SK-N-SH treated with all-trans-retinoic acid at 6 μM for 48 hours (cell line): ENCODE measurements around the gene HIVEP3.

ENCODE experiments used
- BACH2 ChIP-seq: fragments of 250-450 bp; sonication (Bioruptor Pico); IDR thresholded peaks from 2 replicates; pipeline ENCODE4 v1.9.0; 2021; ENCODE audit warnings: mild to moderate bottlenecking, borderline replicate concordance
- CSDC2 ChIP-seq: fragments of 250-450 bp; sonication (Bioruptor Pico); IDR thresholded peaks from 2 replicates; pipeline ENCODE4 v1.5.0; 2020; ENCODE audit warnings: mild to moderate bottlenecking, moderate library complexity
- CSRNP3 ChIP-seq: fragments of 250-450 bp; sonication (Bioruptor Pico); IDR thresholded peaks from 2 replicates; pipeline ENCODE4 v1.5.1; 2021; ENCODE audit warnings: mild to moderate bottlenecking, moderate library complexity
- PPARA ChIP-seq: fragments of 250-450 bp; sonication (Bioruptor Pico); IDR thresholded peaks from 2 replicates; pipeline ENCODE4 v1.5.0; 2020; ENCODE audit warnings: mild to moderate bottlenecking, borderline replicate concordance
- RARB ChIP-seq: fragments of 250-450 bp; sonication (Bioruptor Pico); IDR thresholded peaks from 2 replicates; pipeline ENCODE4 v1.8.0; 2021; ENCODE audit warnings: mild to moderate bottlenecking, moderate library complexity
- ZFP3 ChIP-seq: fragments of 250-450 bp; sonication (Bioruptor Pico); IDR thresholded peaks from 2 replicates; pipeline ENCODE4 v1.5.0; 2020; ENCODE audit warnings: mild to moderate bottlenecking, moderate library complexity
- ZFP30 ChIP-seq: fragments of 450-650 bp; formaldehyde crosslinking; IDR thresholded peaks from 2 replicates; pipeline ENCODE4 v1.5.0; 2022; ENCODE audit warnings: mild to moderate bottlenecking, moderate library complexity
- ZNF70 ChIP-seq: fragments of 450-650 bp; formaldehyde crosslinking; IDR thresholded peaks from 2 replicates; pipeline ENCODE4 v1.5.0; 2020; ENCODE audit warnings: mild to moderate bottlenecking, moderate library complexity
- ZNF8 ChIP-seq: fragments of 450-650 bp; formaldehyde crosslinking; IDR thresholded peaks from 2 replicates; pipeline ENCODE4 v1.5.0; 2020; ENCODE audit warnings: mild to moderate bottlenecking, moderate library complexity
- TF ChIP-seq, protein P1 (sequence below): fragments of 250-450 bp; sonication (Bioruptor Pico); IDR thresholded peaks from 2 replicates; pipeline ENCODE4 v1.8.0; 2020; ENCODE audit warnings: mild to moderate bottlenecking, moderate library complexity, borderline replicate concordance

DNA sequence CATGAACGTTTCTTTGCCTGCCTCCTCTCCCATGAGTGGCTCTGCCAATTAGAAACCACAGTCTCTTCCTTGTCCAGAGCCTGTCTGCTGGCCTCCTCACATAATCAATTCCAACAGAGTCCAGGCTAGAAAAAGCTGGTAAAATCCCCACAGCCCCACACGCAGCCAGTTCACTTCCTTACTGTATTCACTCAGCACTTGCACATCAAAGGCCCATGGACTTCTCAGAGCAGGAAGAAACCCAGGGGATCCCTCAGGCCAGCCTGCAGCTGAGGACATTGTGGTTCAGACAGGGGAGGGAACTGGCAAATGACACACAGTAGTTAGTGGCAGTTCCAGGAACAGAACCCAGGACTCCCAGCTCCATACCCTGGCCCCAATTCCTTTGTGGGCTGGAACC is 262.7 kb downstream of the HIVEP3 start:
- TF ChIP-seq ZFP30 (CRISPR knock-in tag) (no peak), BACH2 (CRISPR knock-in tag) (no peak), RARB (CRISPR knock-in tag) (no peak), ZFP3 (CRISPR knock-in tag) (no peak), CSDC2 (CRISPR knock-in tag) (no peak), ZNF8 (CRISPR knock-in tag) (no peak), CSRNP3 (CRISPR knock-in tag) (no peak), ZNF70 (CRISPR knock-in tag) (no peak), PPARA (CRISPR knock-in tag) (no peak)
- TF ChIP-seq, protein P1, sequence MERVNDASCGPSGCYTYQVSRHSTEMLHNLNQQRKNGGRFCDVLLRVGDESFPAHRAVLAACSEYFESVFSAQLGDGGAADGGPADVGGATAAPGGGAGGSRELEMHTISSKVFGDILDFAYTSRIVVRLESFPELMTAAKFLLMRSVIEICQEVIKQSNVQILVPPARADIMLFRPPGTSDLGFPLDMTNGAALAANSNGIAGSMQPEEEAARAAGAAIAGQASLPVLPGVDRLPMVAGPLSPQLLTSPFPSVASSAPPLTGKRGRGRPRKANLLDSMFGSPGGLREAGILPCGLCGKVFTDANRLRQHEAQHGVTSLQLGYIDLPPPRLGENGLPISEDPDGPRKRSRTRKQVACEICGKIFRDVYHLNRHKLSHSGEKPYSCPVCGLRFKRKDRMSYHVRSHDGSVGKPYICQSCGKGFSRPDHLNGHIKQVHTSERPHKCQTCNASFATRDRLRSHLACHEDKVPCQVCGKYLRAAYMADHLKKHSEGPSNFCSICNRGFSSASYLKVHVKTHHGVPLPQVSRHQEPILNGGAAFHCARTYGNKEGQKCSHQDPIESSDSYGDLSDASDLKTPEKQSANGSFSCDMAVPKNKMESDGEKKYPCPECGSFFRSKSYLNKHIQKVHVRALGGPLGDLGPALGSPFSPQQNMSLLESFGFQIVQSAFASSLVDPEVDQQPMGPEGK (CRISPR knock-in tag), result no peak
